ENCODE measurements around the gene NUDT2.

NUDT2 gene

GRCh38 chr9:34376596-34377403 is 47.4 kb downstream of the NUDT2 start, which contains the start of gene MYORG:
Gene MYORG, minus strand, starts transcription at chr9:34376898. Its CDS starts 3,955 bp downstream, at chr9:34372943.
- Histone ChIP-seq H3K9ac (peak within 1 kb of the TSS; percentile 32; the same call in 1 of the 2 replicates), H3K4me3 (IDR thresholded peaks at IDR 0.05; ENCODE audit: insufficient read depth, low read depth, low read length) (no peak within 1 kb of the TSS), H4K20me1 (ENCODE audit: insufficient read depth) (no peaks in the 10 kb centered on the region), H3K36me3 (ENCODE audit: insufficient read depth) (no peaks in the 10 kb centered on the region), H3K79me2 (ENCODE audit: insufficient read depth, low read depth) (no peaks in the 10 kb centered on the region), H3K27ac (no peak within 1 kb of the TSS), H3K27me3 (ENCODE audit: insufficient read depth, low read depth) (no peaks in the 10 kb centered on the region), H3K4me1 (ENCODE audit: low read depth, poor library complexity, severe bottlenecking) (peaks cover 26% of the 10 kb centered on the region), H3K4me2 (peak within 1 kb of the TSS; percentile 94), H2AFZ (ENCODE audit: low read depth) (peak within 1 kb of the TSS; percentile 94)
- TF ChIP-seq CTCF (conservative IDR thresholded peaks at IDR 0.05; ENCODE audit: low read depth, low read length): no peak

GRCh38 chr9:34377404-34377746 is 48.0 kb downstream of the NUDT2 start:
- TF ChIP-seq CTCF (conservative IDR thresholded peaks at IDR 0.05; ENCODE audit: low read depth, low read length): no peak
- H3K36me3 ChIP-seq (ENCODE audit: insufficient read depth): no peaks in the 10 kb centered on the region
- no peak overlapping the region for H3K4me3 ChIP-seq (IDR thresholded peaks at IDR 0.05; ENCODE audit: insufficient read depth, low read depth, low read length)
- peak overlapping the region; percentile 94 for H2AFZ ChIP-seq (ENCODE audit: low read depth)
- peaks cover 26% of the 10 kb centered on the region for H3K4me1 ChIP-seq (ENCODE audit: low read depth, poor library complexity, severe bottlenecking)
- peak overlapping the region; percentile 18; the same call in 1 of the 2 replicates for H3K9ac ChIP-seq
- H3K27me3 ChIP-seq (ENCODE audit: insufficient read depth, low read depth): no peaks in the 10 kb centered on the region
- H4K20me1 ChIP-seq (ENCODE audit: insufficient read depth): no peaks in the 10 kb centered on the region
- H3K4me2 ChIP-seq: peak overlapping the region; percentile 94
- H3K27ac ChIP-seq: no peak overlapping the region
- no peaks in the 10 kb centered on the region for H3K79me2 ChIP-seq (ENCODE audit: insufficient read depth, low read depth)

GRCh38 chr9:34378376-34379060 is 49.1 kb downstream of the NUDT2 start:
- Histone ChIP-seq H4K20me1 (ENCODE audit: insufficient read depth) (no peaks in the 10 kb centered on the region), H3K79me2 (ENCODE audit: insufficient read depth, low read depth) (no peaks in the 10 kb centered on the region), H3K36me3 (ENCODE audit: insufficient read depth) (no peaks in the 10 kb centered on the region), H3K4me3 (IDR thresholded peaks at IDR 0.05; ENCODE audit: insufficient read depth, low read depth, low read length) (no peak overlapping the region), H3K27me3 (ENCODE audit: insufficient read depth, low read depth) (no peaks in the 10 kb centered on the region), H3K4me2 (no peak overlapping the region; the same call in 1 of the 2 replicates), H3K4me1 (ENCODE audit: low read depth, poor library complexity, severe bottlenecking) (peaks cover 26% of the 10 kb centered on the region), H2AFZ (ENCODE audit: low read depth) (no peak overlapping the region), H3K9ac (no peak overlapping the region), H3K27ac (no peak overlapping the region)
- TF ChIP-seq CTCF (conservative IDR thresholded peaks at IDR 0.05; ENCODE audit: low read depth, low read length): no peak

- Histone ChIP-seq H4K20me1 (ENCODE audit: insufficient read depth) (no peaks in the 10 kb centered on the region), H3K4me1 (ENCODE audit: low read depth, poor library complexity, severe bottlenecking) (peaks cover 26% of the 10 kb centered on the region), H3K27me3 (ENCODE audit: insufficient read depth, low read depth) (no peaks in the 10 kb centered on the region), H3K27ac (no peak overlapping the region), H3K79me2 (ENCODE audit: insufficient read depth, low read depth) (no peaks in the 10 kb centered on the region), H3K4me3 (IDR thresholded peaks at IDR 0.05; ENCODE audit: insufficient read depth, low read depth, low read length) (no peak overlapping the region), H3K36me3 (ENCODE audit: insufficient read depth) (no peaks in the 10 kb centered on the region), H3K9ac (no peak overlapping the region), H2AFZ (ENCODE audit: low read depth) (peak overlapping the region; percentile 86), H3K4me2 (peak overlapping the region; percentile 82)
- TF ChIP-seq CTCF (conservative IDR thresholded peaks at IDR 0.05; ENCODE audit: low read depth, low read length): peak; percentile 97
Observed at GRCh38 chr9:34379334-34380033, 50.1 kb downstream of the NUDT2 start.
